ENCODE data around the gene ACAD8. TPM values are rescaled to one million over a fixed set of nuclear protein-coding genes. Genes with fewer than 3 reads are reported as not detected.

Gene ACAD8
- polyA plus RNA-seq, 1 of the 3 experiments (the other 2 are of a cell fraction), result 29.8 TPM

DNA sequence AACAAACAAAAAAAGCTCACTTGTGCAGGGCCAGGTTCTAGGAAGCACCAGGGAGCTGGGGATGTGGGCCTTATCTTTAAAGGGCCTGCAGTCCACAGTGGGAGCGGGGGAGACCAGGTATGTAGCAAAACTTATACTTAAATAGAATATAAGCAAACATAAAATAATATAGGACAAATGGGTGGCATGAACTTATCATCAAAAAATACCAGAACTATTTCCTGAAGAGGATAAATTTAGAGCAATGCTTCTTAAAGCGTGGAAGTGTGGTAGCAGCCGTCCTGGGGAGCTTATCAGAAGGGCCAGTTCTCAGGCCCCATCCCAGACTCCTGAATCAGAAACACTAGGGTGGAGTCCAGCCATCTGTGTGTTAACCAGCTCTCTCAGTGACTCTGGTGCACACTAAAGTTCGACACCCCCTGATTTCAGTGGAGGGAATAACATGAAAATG, 19.6 kb upstream of the ACAD8 start:
- WGBS (ENCODE audit: low lambda C conversion rate), result 93% methylated on average over 3 of the region's 4 CpGs
- Histone ChIP-seq H3F3A (replicated peaks; ENCODE audit: insufficient read depth) (peaks cover 17% of the 10 kb centered on the region), H2AFZ (ENCODE audit: low read depth) (no peak overlapping the region), H3K9me3 (no peaks in the 10 kb centered on the region), H3K4me1 (ENCODE audit: control insufficient read depth in 1 of 2, insufficient read depth in 2 of 2, low read depth in 1 of 2, low read length in 1 of 2) (peaks cover 3 to 55% of the 10 kb centered on the region in 2 experiments; a peak in 3 of 4 replicates), H4K20me1 (ENCODE audit: insufficient read depth) (peaks cover 9% of the 10 kb centered on the region), H3K36me3 (replicated peaks in 1 of 2; ENCODE audit: control insufficient read depth in 1 of 2, insufficient read depth in 2 of 2, low read length in 1 of 2) (peaks cover 7 to 20% of the 10 kb centered on the region in 2 experiments), H3K9ac (no peak overlapping the region), H3K9me2 (no peaks in the 10 kb centered on the region), H3K79me2 (ENCODE audit: insufficient read depth) (peaks cover 66% of the 10 kb centered on the region), H3K27me3 (ENCODE audit: insufficient read depth) (no peaks in the 10 kb centered on the region), H3K4me2 (no peak overlapping the region), H3K27ac (ENCODE audit: low read depth in 2 of 2, low read length in 1 of 2) (no peak overlapping the region), H3K4me3 (ENCODE audit: low read depth in 2 of 2, low read length in 1 of 2) (no peak overlapping the region)
- no peak for TF ChIP-seq NFIC (IDR thresholded peaks at IDR 0.05; ENCODE audit: borderline replicate concordance)
- TF ChIP-seq TCF12 (IDR thresholded peaks at IDR 0.05), result no peak
- no peak for TF ChIP-seq TEAD4 (IDR thresholded peaks at IDR 0.05; ENCODE audit: borderline replicate concordance, insufficient read depth)
- TF ChIP-seq USF1 (IDR thresholded peaks at IDR 0.05; ENCODE audit: borderline replicate concordance, low read depth), result no peak
- no peak for TF ChIP-seq NRF1 (IDR thresholded peaks at IDR 0.05; ENCODE audit: low read depth, low read length)
- TF ChIP-seq, protein P1, sequence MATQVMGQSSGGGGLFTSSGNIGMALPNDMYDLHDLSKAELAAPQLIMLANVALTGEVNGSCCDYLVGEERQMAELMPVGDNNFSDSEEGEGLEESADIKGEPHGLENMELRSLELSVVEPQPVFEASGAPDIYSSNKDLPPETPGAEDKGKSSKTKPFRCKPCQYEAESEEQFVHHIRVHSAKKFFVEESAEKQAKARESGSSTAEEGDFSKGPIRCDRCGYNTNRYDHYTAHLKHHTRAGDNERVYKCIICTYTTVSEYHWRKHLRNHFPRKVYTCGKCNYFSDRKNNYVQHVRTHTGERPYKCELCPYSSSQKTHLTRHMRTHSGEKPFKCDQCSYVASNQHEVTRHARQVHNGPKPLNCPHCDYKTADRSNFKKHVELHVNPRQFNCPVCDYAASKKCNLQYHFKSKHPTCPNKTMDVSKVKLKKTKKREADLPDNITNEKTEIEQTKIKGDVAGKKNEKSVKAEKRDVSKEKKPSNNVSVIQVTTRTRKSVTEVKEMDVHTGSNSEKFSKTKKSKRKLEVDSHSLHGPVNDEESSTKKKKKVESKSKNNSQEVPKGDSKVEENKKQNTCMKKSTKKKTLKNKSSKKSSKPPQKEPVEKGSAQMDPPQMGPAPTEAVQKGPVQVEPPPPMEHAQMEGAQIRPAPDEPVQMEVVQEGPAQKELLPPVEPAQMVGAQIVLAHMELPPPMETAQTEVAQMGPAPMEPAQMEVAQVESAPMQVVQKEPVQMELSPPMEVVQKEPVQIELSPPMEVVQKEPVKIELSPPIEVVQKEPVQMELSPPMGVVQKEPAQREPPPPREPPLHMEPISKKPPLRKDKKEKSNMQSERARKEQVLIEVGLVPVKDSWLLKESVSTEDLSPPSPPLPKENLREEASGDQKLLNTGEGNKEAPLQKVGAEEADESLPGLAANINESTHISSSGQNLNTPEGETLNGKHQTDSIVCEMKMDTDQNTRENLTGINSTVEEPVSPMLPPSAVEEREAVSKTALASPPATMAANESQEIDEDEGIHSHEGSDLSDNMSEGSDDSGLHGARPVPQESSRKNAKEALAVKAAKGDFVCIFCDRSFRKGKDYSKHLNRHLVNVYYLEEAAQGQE (IDR thresholded peaks at IDR 0.05; ENCODE audit: low read depth, low read length), result no peak
- POLR2A ChIA-PET, result interaction anchor here (1.1 kb wide), 1 partner anchor 9 kb away, joined by 3 read pairs; the partner anchor contains the start of gene VPS26B
- no peak for DNase-seq
- CTCF ChIA-PET, result interaction anchor here (1.2 kb wide), 3 partner anchors 10 to 37 kb away, joined by 3 to 4 read pairs (median 3); no protein-coding TSS in a partner anchor

DNA sequence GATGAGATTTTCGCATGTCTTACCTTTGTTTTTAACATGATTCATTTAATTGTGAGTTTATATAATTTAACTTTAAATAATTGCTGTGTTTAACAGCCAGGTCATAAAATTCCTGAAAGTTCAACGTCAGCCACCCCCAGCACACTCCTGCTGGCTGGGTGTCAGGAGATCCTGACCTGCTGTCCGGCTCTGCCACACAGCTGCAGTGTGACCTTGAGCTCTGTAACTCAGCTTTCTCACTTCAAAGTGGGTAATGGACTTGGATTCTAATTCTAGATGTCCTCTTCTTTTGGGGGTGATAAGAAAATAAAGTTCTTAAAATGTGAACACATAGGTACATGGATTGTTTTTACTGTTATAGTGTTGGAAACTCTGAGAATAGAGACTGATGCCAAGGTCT, 18.0 kb upstream of the ACAD8 start:
- no peak for DNase-seq
- TF ChIP-seq, protein P1 (IDR thresholded peaks at IDR 0.05; ENCODE audit: low read depth, low read length), result no peak
- TF ChIP-seq GABPA (IDR thresholded peaks at IDR 0.05; ENCODE audit: low read depth), result no peak
- no peak for TF ChIP-seq GATA2 (CRISPR knock-in tag; IDR thresholded peaks at IDR 0.05)
- no peak for TF ChIP-seq EP300 (IDR thresholded peaks at IDR 0.05; ENCODE audit: borderline replicate concordance in 1 of 2, low read depth in 1 of 2, low read length in 1 of 2)
- TF ChIP-seq ELF1 (IDR thresholded peaks at IDR 0.05), result no peak
- no peak for TF ChIP-seq FOXM1 (IDR thresholded peaks at IDR 0.05; ENCODE audit: low read depth)
- TF ChIP-seq, protein P2, sequence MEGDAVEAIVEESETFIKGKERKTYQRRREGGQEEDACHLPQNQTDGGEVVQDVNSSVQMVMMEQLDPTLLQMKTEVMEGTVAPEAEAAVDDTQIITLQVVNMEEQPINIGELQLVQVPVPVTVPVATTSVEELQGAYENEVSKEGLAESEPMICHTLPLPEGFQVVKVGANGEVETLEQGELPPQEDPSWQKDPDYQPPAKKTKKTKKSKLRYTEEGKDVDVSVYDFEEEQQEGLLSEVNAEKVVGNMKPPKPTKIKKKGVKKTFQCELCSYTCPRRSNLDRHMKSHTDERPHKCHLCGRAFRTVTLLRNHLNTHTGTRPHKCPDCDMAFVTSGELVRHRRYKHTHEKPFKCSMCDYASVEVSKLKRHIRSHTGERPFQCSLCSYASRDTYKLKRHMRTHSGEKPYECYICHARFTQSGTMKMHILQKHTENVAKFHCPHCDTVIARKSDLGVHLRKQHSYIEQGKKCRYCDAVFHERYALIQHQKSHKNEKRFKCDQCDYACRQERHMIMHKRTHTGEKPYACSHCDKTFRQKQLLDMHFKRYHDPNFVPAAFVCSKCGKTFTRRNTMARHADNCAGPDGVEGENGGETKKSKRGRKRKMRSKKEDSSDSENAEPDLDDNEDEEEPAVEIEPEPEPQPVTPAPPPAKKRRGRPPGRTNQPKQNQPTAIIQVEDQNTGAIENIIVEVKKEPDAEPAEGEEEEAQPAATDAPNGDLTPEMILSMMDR (IDR thresholded peaks at IDR 0.05), result no peak
- TF ChIP-seq TCF12 (IDR thresholded peaks at IDR 0.05), result no peak
- TF ChIP-seq TAF1 (IDR thresholded peaks at IDR 0.05; ENCODE audit: borderline replicate concordance, low read depth, low read length), result no peak
- no peak for TF ChIP-seq CHD2 (IDR thresholded peaks at IDR 0.05; ENCODE audit: low read length, partially characterized antibody)
- TF ChIP-seq, protein P3, sequence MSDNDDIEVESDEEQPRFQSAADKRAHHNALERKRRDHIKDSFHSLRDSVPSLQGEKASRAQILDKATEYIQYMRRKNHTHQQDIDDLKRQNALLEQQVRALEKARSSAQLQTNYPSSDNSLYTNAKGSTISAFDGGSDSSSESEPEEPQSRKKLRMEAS (IDR thresholded peaks at IDR 0.05; ENCODE audit: low read depth), result no peak
- no peak for TF ChIP-seq TEAD4 (IDR thresholded peaks at IDR 0.05; ENCODE audit: borderline replicate concordance, insufficient read depth)
- no peak for TF ChIP-seq USF1 (IDR thresholded peaks at IDR 0.05; ENCODE audit: borderline replicate concordance, low read depth)
- Histone ChIP-seq H3K4me1 (ENCODE audit: control insufficient read depth in 1 of 2, insufficient read depth in 2 of 2, low read depth in 1 of 2, low read length in 1 of 2) (peaks cover 3 to 42% of the 10 kb centered on the region in 2 experiments; a peak in 3 of 4 replicates), H3K27ac (ENCODE audit: low read depth in 2 of 2, low read length in 1 of 2) (no peak overlapping the region), H3F3A (replicated peaks; ENCODE audit: insufficient read depth) (peaks cover 17% of the 10 kb centered on the region), H3K4me3 (ENCODE audit: low read depth in 2 of 2, low read length in 1 of 2) (no peak overlapping the region), H3K27me3 (ENCODE audit: insufficient read depth) (no peaks in the 10 kb centered on the region), H3K9me3 (no peaks in the 10 kb centered on the region), H3K79me2 (ENCODE audit: insufficient read depth) (peaks cover 55% of the 10 kb centered on the region), H2AFZ (ENCODE audit: low read depth) (no peak overlapping the region), H3K36me3 (replicated peaks in 1 of 2; ENCODE audit: control insufficient read depth in 1 of 2, insufficient read depth in 2 of 2, low read length in 1 of 2) (peaks cover 16 to 36% of the 10 kb centered on the region in 2 experiments), H3K4me2 (no peak overlapping the region), H3K9ac (no peak overlapping the region), H4K20me1 (ENCODE audit: insufficient read depth) (0 out of 2 replicates have a peak, but pooled peaks cover 4% of the 10 kb centered on the region), H3K9me2 (no peaks in the 10 kb centered on the region)
- CTCF ChIA-PET, result interaction anchor here (0.8 kb wide), 2 partner anchors 11 to 41 kb away, joined by 3 to 4 read pairs; partner anchors contain the start of genes GLB1L3 and VPS26B
- WGBS (ENCODE audit: low lambda C conversion rate), result 97% methylated on average over 3 of the region's 3 CpGs
- POLR2A ChIA-PET, result no interaction called here

All from SK-N-SH (cell line).